LNCAP (cell line): ENCODE data around the gene RIMS4.

Source experiments
- CTCF ChIP-seq: fragments of 450-650 bp; IDR thresholded peaks from 2 replicates; pipeline ENCODE4 v1.5.1; 2017; ENCODE audit warnings: mild to moderate bottlenecking

RIMS4 gene

GRCh38 chr20:44765701-44766347 lies 44.5 kb downstream of the RIMS4 start:
- no peak for TF ChIP-seq CTCF

- no peak for TF ChIP-seq CTCF
Measured at GRCh38 chr20:44765091-44765490, 45.3 kb downstream of the RIMS4 start.

GRCh38 chr20:44762466-44763140 lies 47.7 kb downstream of the RIMS4 start:
- TF ChIP-seq CTCF: no peak

GRCh38 chr20:44761423-44761822 lies 48.9 kb downstream of the RIMS4 start:
- no peak for TF ChIP-seq CTCF

- no peak for TF ChIP-seq CTCF
Measured at GRCh38 chr20:44759595-44759994, 50.8 kb downstream of the RIMS4 start.

- TF ChIP-seq CTCF: no peak
Measured at GRCh38 chr20:44758247-44759101, 51.9 kb downstream of the RIMS4 start.

GRCh38 chr20:44756956-44757355 lies 53.4 kb downstream of the RIMS4 start:
- TF ChIP-seq CTCF: no peak
